ENCODE data around the gene ATP6V1A. TPM values are rescaled to one million over a fixed set of nuclear protein-coding genes. Genes with fewer than 3 reads are reported as not detected.

Gene ATP6V1A
- polyA plus RNA-seq, 1 donor from 2014 or later = 225 TPM

DNA sequence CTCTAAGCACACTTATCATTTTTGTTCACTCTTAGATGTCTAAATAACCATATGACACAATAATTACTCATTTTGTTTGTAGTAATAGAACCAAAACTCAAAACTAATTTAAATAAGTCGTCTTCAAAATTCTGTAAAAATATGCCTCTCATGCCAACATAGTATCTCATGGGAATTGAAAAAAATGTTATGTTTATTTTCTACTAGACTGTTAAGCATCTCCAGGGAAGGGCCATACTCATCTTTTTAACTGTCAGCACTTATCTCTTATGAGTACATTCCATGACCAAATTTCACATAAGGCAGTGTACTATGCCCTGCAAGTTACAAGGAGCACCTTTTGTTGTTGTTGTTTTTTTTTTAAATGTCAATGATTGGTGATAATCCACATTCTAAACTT is 32.1 kb upstream of the ATP6V1A start:
- H3K27me3 ChIP-seq (ENCODE audit: insufficient read depth, low read depth, low read length) = no peaks in the 10 kb centered on the region
- H3K9ac ChIP-seq (ENCODE audit: low read length) = no peak overlapping the region
- TF ChIP-seq RAD21 (conservative IDR thresholded peaks at IDR 0.05) = no peak
- TF ChIP-seq SMC3 (conservative IDR thresholded peaks at IDR 0.05; ENCODE audit: poor library complexity) = no peak
- no peak for TF ChIP-seq POLR2AphosphoS5 (IDR thresholded peaks at IDR 0.05)
- no peak for TF ChIP-seq EZH2 (IDR thresholded peaks at IDR 0.05; ENCODE audit: borderline replicate concordance, insufficient read depth, low read length, poor library complexity, severe bottlenecking)
- TF ChIP-seq, protein P1, sequence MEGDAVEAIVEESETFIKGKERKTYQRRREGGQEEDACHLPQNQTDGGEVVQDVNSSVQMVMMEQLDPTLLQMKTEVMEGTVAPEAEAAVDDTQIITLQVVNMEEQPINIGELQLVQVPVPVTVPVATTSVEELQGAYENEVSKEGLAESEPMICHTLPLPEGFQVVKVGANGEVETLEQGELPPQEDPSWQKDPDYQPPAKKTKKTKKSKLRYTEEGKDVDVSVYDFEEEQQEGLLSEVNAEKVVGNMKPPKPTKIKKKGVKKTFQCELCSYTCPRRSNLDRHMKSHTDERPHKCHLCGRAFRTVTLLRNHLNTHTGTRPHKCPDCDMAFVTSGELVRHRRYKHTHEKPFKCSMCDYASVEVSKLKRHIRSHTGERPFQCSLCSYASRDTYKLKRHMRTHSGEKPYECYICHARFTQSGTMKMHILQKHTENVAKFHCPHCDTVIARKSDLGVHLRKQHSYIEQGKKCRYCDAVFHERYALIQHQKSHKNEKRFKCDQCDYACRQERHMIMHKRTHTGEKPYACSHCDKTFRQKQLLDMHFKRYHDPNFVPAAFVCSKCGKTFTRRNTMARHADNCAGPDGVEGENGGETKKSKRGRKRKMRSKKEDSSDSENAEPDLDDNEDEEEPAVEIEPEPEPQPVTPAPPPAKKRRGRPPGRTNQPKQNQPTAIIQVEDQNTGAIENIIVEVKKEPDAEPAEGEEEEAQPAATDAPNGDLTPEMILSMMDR (IDR thresholded peaks at IDR 0.05; ENCODE audit: poor library complexity, severe bottlenecking) = no peak
- no peak for TF ChIP-seq MXI1 (conservative IDR thresholded peaks at IDR 0.05; ENCODE audit: poor library complexity, severe bottlenecking)
- TF ChIP-seq EP300 (conservative IDR thresholded peaks at IDR 0.05; ENCODE audit: poor library complexity, severe bottlenecking) = no peak
- H3K9me2 ChIP-seq (ENCODE audit: insufficient read depth, low read length) = no peaks in the 10 kb centered on the region
- no peaks in the 10 kb centered on the region for H3K9me3 ChIP-seq (ENCODE audit: low read length)
- H4K20me1 ChIP-seq (ENCODE audit: insufficient read depth) = no peaks in the 10 kb centered on the region
- no peak overlapping the region for H3K27ac ChIP-seq (ENCODE audit: low read length)
- H3K36me3 ChIP-seq (ENCODE audit: insufficient read depth, low read length) = peaks cover 6% of the 10 kb centered on the region
- no peaks in the 10 kb centered on the region for H3F3A ChIP-seq (ENCODE audit: insufficient read depth, low read length, poor library complexity, severe bottlenecking)
- H2AFZ ChIP-seq (ENCODE audit: low read depth, low read length) = no peak overlapping the region
- no peak overlapping the region for H3K4me3 ChIP-seq (ENCODE audit: low read length)
- no peaks in the 10 kb centered on the region for H3K79me2 ChIP-seq (replicated peaks; ENCODE audit: insufficient read depth, low read length)
- H3K4me2 ChIP-seq (ENCODE audit: low read length) = no peak overlapping the region

GRCh38 chr3:113717308-113717707 is 29.5 kb upstream of the ATP6V1A start:
- H3K27ac ChIP-seq (ENCODE audit: low read length) = no peak overlapping the region
- TF ChIP-seq SMC3 (conservative IDR thresholded peaks at IDR 0.05; ENCODE audit: poor library complexity) = no peak
- TF ChIP-seq MXI1 (conservative IDR thresholded peaks at IDR 0.05; ENCODE audit: poor library complexity, severe bottlenecking) = no peak
- TF ChIP-seq POLR2AphosphoS5 (IDR thresholded peaks at IDR 0.05) = no peak
- no peak for TF ChIP-seq RAD21 (conservative IDR thresholded peaks at IDR 0.05)
- TF ChIP-seq, protein P1 (IDR thresholded peaks at IDR 0.05; ENCODE audit: poor library complexity, severe bottlenecking) = no peak
- no peak for TF ChIP-seq EZH2 (IDR thresholded peaks at IDR 0.05; ENCODE audit: borderline replicate concordance, insufficient read depth, low read length, poor library complexity, severe bottlenecking)
- no peak for TF ChIP-seq TAF1 (IDR thresholded peaks at IDR 0.05; ENCODE audit: low read depth)
- TF ChIP-seq EP300 (conservative IDR thresholded peaks at IDR 0.05; ENCODE audit: poor library complexity, severe bottlenecking) = no peak
- no peak for TF ChIP-seq REST (IDR thresholded peaks at IDR 0.05; ENCODE audit: borderline replicate concordance)

More at GRCh38 chr3:113717308-113717707, 29.5 kb upstream of the ATP6V1A start:
- Histone ChIP-seq H3K4me3 (ENCODE audit: low read length) (no peak overlapping the region), H3K36me3 (ENCODE audit: insufficient read depth, low read length) (peaks cover 6% of the 10 kb centered on the region), H3K79me2 (replicated peaks; ENCODE audit: insufficient read depth, low read length) (no peaks in the 10 kb centered on the region), H2AFZ (ENCODE audit: low read depth, low read length) (no peak overlapping the region), H4K20me1 (ENCODE audit: insufficient read depth) (no peaks in the 10 kb centered on the region), H3K9me2 (ENCODE audit: insufficient read depth, low read length) (no peaks in the 10 kb centered on the region), H3F3A (ENCODE audit: insufficient read depth, low read length, poor library complexity, severe bottlenecking) (no peaks in the 10 kb centered on the region), H3K9ac (ENCODE audit: low read length) (no peak overlapping the region), H3K27me3 (ENCODE audit: insufficient read depth, low read depth, low read length) (no peaks in the 10 kb centered on the region), H3K9me3 (ENCODE audit: low read length) (no peaks in the 10 kb centered on the region), H3K4me2 (ENCODE audit: low read length) (no peak overlapping the region)

All from neural cell (in vitro differentiated cells).